BJ (cell line): ENCODE measurements around the gene SRGAP1. TPM values are rescaled to one million over a fixed set of nuclear protein-coding genes. Genes with fewer than 3 reads are reported as not detected.

Source experiments
- CTCF ChIA-PET: fragments of 350-600 bp; formaldehyde crosslinking; extraction: SDS; loops from one replicate; lab custom pipeline; 2021; ENCODE audit warnings: antibody characterized with exemption, inconsistent platforms; lab: Yijun Ruan, JAX
- POLR2A ChIA-PET: fragments of 300-600 bp; sonication (Branson Sonifier 250); formaldehyde crosslinking; extraction: SDS; loops from one replicate; lab custom pipeline; 2021; ENCODE audit warnings: antibody characterized with exemption; lab: Charles Lee
- DNase-seq: peaks from one replicate; pipeline ENCODE4 v3.0.0-alpha.2; 2011; ENCODE audit warnings: low read depth
- H3K27me3 ChIP-seq: 2 replicates; pipeline ENCODE4 v1.6.0; 2011; ENCODE audit warnings: low read length; ENCODE audit not compliant: control insufficient read depth, insufficient read depth
- H3K36me3 ChIP-seq: 2 replicates; pipeline ENCODE4 v1.5.1; 2011; ENCODE audit warnings: low read length; ENCODE audit not compliant: control insufficient read depth, insufficient read depth
- H3K4me3 ChIP-seq: 2 replicates; pipeline ENCODE4 v1.5.1; 2011; ENCODE audit warnings: low read depth, mild to moderate bottlenecking, control low read depth, low read length
- CTCF ChIP-seq: IDR thresholded peaks from 2 replicates; pipeline ENCODE4 v1.5.1; 2011; ENCODE audit warnings: low read depth, mild to moderate bottlenecking, control low read depth, inconsistent platforms, low read length, moderate library complexity; ENCODE audit not compliant: insufficient read depth
- polyA plus RNA-seq: library from polyadenylated mRNA; depleted of rRNA; stranded (reverse); fragments of >200 nt; gene quantifications from 2 replicates; pipeline ENCODE4 v1.2.3, GENCODE V29; 2011

Gene SRGAP1
- polyA plus RNA-seq, 1 experiment = 15.7 TPM

DNA sequence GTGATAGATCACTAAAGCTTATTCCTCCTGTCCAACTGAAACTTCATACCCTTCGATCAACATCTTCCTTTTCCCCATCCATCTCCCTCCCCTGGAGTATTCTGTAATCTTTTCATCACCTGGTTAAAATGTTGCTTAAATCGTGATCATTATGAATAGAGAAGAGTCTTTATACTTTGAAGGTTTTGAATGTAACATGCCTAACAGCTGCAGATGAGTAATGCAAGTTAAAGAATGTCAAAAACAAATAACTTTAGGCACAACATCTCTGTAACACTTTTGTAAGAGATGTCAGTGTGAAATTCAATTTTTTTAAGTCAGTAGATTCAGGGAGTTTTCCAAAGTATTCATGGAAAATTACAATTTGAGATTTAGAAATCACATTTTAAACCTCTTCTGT, 39.8 kb upstream of the SRGAP1 start:
- ChIA-PET POLR2A (no interaction called here), CTCF (no interaction called here)
- H3K27me3 ChIP-seq = no peaks in the 10 kb centered on the region
- H3K4me3 ChIP-seq = no peak overlapping the region
- H3K36me3 ChIP-seq = peaks cover 4% of the 10 kb centered on the region
- TF ChIP-seq CTCF = no peak
- no peak for DNase-seq

- TF ChIP-seq CTCF = no peak
- POLR2A ChIA-PET = no interaction called here
- Histone ChIP-seq H3K27me3 (no peaks in the 10 kb centered on the region), H3K36me3 (peaks cover 4% of the 10 kb centered on the region), H3K4me3 (no peak overlapping the region)
- no peak for DNase-seq
- CTCF ChIA-PET = no interaction called here
These were observed 38.5 kb upstream of the SRGAP1 start for GRCh38 chr12:63805704-63806672.

GRCh38 chr12:63808631-63809030, 35.9 kb upstream of the SRGAP1 start:
- no peak overlapping the region for H3K4me3 ChIP-seq
- ChIA-PET CTCF (no interaction called here), POLR2A (no interaction called here)
- no peaks in the 10 kb centered on the region for H3K27me3 ChIP-seq
- TF ChIP-seq CTCF = no peak
- H3K36me3 ChIP-seq = peaks cover 4% of the 10 kb centered on the region
- DNase-seq = no peak

- DNase-seq = no peak
These were observed 34.9 kb upstream of the SRGAP1 start for GRCh38 chr12:63809566-63809965.

More at GRCh38 chr12:63809566-63809965, 34.9 kb upstream of the SRGAP1 start:
- Histone ChIP-seq H3K4me3 (no peak overlapping the region), H3K27me3 (no peaks in the 10 kb centered on the region), H3K36me3 (peaks cover 4% of the 10 kb centered on the region)
- ChIA-PET CTCF (no interaction called here), POLR2A (no interaction called here)
- no peak for TF ChIP-seq CTCF
